Measurements from ENCODE around the gene MFN2. TPM values are rescaled to one million over a fixed set of nuclear protein-coding genes. Genes with fewer than 3 reads are reported as not detected.
A peak's percentile ranks its signal among the peaks of the same experiment; 100 is the strongest.
"Not testable (repeated sequence)": the region's sequence is repeated elsewhere in the genome, so short reads cannot be mapped to it uniquely, and the experiment has no call there.

The MFN2 gene
- 56.6 and 80.5 TPM in 2 replicates for total RNA-seq

GRCh38 chr1:11979851-11980675 lies at the start of gene MFN2:
TSS of gene MFN2 (plus strand) at chr1:11980444. CDS start at chr1:11989169, 8,725 bp downstream.
- peak; percentile 87 for DNase-seq (ENCODE audit: low read depth)

GRCh38 chr1:11930571-11931445 lies 49.4 kb upstream of the MFN2 start:
- no peak for DNase-seq (ENCODE audit: low read depth)

GRCh38 chr1:11931845-11932244 lies 48.4 kb upstream of the MFN2 start:
- DNase-seq (ENCODE audit: low read depth): no peak

DNA sequence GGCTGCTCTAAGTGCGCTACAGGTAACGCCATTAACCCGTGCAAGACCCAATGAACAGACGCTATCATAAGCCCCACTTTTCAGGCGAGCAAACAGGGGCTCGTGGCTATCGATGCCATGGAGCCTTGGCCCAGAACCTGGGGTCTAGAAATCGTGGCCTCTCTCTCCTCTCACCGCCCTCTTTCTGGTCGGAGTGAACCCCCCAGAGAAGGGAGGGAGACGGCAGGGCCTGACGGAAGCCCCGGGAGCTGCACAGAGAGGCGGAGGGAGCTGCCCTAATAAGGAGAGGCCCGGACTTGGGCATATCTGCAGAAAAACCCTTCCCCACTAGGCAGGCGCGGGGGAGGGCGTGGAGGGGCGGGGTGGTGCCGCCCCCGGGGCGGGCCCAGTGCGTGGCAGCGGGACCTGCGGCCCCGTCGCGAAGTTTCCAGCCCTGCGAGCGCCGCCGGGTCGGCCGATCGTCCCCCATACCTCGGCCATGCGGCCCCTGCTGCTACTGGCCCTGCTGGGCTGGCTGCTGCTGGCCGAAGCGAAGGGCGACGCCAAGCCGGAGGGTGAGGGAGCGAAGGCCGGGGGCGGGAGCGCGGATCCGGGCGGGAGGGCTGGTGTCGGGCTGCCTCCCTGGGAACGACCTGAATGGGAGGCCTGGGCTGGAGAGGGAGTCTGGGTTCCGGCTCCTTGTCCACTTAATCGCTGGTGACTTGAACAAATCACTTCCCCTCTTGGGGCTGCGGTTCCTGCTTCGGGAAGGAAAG lies 45.8 kb upstream of the MFN2 start, which contains the start of gene PLOD1:
TSS of gene PLOD1 (plus strand) at position 416 of the 755 bp plus-strand sequence. CDS start at position 479, 63 bp downstream.
- peak; percentile 67 for DNase-seq (ENCODE audit: low read depth)

DNA sequence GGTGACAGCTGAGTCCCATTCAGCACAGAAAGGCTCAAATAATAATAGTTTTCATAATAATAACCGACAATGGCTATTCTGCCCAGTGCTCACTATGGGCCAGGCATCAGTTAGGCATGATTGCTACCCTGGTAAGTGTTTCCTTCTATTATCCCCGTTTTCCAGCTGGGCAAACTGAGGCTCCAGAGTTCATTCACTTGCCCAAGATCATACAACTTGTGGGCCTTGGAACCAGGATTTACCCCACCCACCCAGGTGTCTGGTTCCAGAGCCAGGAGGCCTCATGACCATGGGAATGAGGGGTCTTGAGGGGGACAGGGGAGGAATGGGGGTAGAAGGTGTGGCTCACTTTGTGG lies 45.2 kb upstream of the MFN2 start:
- no peak for DNase-seq (ENCODE audit: low read depth)

GRCh38 chr1:11935733-11936132 lies 44.5 kb upstream of the MFN2 start:
- not testable (repeated sequence) for DNase-seq (ENCODE audit: low read depth)

DNA sequence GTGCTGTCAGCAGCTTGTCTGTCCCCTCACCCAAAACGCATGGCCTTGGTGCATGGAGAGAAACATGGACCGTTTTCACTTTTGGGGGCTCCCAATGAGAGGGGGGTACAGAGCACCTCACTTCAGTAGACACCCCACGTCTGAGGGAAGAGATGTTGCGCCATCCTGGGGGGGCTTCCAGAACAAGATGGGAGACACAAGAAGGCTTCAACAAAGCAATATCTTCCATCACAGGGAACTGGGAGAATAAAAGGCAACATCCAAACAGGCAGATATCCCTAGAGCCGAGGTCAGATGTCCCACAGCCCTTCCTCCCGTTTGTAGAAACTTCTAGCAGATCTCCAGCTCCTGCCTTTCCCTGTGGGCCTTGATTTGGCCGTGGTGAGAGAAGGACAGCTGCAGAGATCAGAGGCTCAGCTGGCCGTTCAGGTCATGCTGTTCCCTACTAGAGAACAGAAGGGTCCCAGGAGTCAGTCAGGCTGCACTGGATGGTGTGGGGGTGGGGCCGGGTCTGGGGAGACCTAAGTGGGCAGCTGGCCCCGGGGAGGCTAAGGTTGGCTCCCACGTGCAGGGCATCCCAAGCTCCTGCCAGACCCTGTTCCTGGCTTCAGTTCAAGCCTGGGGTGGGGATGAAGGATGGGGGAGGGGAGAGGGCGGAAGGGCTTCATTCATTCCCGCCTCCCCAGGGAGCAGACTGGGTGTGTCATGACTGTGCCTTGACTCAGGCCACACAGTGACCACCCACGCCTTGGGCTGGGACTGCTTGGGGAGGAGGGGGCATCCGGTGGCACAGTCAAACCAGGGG lies 41.3 kb upstream of the MFN2 start:
- DNase-seq (ENCODE audit: low read depth): no peak

DNA sequence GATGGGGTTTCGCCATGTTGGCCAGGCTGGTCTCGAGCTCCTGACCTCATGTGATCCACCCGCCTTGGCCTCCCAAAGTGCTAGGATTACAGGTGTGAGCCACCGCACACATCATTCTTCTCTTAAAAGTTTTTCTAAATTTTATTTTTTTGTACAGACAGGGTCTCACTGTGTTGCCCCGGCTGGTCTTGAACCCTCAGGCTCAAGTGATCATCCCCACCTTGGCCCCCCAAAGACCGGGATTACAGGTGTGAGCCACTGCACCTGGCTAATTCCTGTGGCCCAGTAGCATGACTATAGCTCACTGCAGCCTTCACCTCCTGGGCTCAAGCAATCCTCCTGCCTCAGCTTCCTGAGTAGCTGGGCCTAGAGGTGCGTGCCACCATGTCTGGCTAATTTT lies 40.5 kb upstream of the MFN2 start:
- not testable (repeated sequence) for DNase-seq (ENCODE audit: low read depth)

DNA sequence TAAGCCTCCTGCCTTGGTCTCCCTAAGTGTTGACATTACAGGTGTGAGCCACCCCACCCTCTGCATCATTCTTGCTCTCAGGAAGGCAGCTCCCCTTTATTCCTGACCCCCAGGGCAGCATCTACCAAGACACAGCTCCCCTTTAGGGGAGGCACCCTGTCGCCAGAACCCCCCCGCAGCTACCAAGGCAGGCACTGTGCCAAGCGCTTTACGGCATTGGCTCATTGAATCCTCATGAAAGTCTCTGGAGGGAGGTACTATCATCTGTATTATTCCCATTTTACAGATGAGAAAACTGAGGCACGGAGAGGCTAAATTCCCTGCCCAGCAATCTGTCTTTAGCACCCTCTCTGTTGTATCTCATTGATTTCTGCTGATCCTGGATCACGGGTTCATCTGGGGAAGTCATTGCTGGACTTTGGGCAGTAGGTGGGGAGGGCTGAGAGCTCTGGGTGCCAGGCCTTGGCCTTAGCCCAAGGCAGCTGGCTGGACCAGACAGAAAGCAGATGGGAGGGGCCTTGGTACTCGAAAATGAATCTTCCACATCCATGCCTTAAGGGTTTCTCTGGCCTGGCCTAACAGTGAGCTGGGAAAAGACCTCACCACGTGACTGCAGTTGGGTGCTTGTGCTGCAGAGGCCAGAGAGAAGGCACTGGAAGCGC lies 39.9 kb upstream of the MFN2 start:
- peak; percentile 28 for DNase-seq (ENCODE audit: low read depth)

DNA sequence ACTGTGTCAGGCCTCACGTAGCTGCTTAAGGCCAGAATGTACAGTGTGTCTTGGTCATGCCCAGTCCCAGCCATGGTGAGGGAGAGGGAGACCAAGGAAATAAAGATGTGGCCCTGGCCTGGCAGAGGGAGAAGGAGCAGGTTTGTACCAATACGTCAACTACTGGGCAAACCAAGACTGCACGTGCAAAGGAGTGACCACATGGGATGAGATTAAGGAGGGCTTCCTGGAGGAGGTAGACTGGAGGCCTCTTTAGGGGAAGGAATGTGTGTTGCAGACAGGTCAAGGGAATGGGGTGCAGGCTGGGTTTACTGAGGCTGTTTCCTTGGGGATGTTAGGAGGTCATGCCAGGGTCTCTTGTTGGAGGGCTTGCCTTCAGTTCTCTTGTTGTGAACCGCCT lies 38.0 kb upstream of the MFN2 start:
- no peak for DNase-seq (ENCODE audit: low read depth)

DNA sequence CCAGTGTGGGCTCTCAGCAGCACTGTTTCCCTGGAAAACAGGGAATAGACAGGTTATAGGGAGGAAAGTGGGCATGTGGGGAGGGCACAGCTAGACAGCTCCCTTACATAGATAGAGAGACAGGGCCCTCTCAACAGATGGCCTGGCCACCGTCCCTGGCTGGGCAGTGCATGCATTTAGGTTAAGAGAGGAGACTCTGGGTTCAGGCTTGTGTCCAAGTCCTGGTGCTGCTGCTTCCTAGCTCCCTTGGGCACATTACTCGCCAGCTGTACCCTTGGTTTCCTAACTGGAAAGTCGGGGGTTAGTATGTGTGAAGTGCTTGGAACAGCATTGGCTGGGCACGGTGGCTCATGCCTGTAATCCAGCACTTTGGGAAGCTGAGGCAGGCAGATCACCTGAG lies 36.6 kb upstream of the MFN2 start:
- no peak for DNase-seq (ENCODE audit: low read depth)

GRCh38 chr1:11944358-11944931 lies 35.8 kb upstream of the MFN2 start:
- no peak for DNase-seq (ENCODE audit: low read depth)

DNA sequence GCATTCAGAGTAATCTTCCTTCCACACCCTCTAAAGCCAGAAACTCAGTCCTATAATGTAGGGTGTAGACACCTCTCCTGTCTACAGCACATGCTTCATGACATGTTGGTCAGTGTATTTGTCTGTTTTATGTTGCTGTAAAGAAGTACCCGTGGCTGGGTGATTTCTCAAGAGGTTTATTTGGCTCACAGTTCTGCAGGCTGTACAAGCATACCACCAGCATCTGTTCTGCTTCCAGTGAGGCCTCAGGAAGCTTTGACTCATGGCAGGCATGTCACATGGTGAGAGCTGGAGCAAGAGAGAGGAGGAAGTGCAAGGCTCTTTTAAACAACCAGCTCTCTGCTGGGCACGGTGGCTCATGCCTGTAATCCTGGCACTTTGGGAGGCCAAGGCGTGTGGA lies 33.6 kb upstream of the MFN2 start:
- DNase-seq (ENCODE audit: low read depth): no peak

- no peak for DNase-seq (ENCODE audit: low read depth)
Observed at GRCh38 chr1:11948822-11949458, 31.3 kb upstream of the MFN2 start.

- no peak for DNase-seq (ENCODE audit: low read depth)
Observed at GRCh38 chr1:11951901-11952300, 28.3 kb upstream of the MFN2 start.

DNA sequence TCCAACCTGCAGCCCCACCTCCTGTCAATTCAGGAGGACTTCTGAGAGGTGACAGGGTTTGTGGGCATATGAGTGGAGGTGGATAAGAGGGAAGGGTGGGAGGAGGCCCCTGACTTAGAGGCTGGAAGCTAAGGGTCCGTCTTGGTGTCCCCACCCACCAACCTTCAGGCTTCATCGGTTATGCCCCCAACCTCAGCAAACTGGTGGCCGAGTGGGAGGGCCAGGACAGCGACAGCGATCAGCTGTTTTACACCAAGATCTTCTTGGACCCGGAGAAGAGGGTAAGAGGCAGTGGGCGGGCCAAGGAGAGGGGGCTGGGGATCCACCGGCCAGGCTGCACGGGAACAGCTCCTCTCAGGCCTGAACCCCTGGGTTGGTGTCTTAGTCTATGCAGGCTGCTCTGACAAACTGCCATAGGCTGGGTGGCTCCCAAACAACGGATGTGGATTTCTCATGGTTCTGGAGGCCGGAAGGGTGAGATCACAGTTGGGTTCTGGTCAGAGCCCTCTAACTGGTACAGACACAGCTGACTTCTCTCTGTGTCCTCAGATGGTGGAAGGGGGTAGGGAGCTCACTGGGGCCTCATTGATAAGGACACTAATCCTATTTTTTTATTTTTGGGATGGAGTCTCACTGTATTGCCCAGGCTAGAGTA lies 27.7 kb upstream of the MFN2 start:
- DNase-seq (ENCODE audit: low read depth): no peak

DNA sequence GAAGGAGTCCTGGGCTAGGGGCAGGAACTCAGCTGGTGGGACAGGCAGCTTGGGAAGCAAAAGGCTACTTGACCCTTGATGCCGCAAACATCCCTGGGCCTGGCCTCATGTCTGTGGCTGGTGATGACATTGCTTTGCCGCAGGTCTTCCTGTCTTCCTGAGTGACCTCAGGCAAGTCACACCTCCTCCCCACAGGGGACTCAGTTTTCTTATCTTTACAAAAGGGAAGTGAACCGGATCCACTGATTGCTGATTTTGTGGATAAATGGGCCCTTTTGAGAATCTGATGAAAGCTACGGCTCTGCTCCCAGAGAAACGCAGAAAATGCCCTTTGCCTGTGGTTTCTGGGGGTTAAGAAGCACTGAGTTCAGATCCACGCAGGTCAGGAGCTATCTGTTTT lies 25.0 kb upstream of the MFN2 start:
- no peak for DNase-seq (ENCODE audit: low read depth)

GRCh38 chr1:11957398-11957797 lies 22.8 kb upstream of the MFN2 start:
- no peak for DNase-seq (ENCODE audit: low read depth)

DNA sequence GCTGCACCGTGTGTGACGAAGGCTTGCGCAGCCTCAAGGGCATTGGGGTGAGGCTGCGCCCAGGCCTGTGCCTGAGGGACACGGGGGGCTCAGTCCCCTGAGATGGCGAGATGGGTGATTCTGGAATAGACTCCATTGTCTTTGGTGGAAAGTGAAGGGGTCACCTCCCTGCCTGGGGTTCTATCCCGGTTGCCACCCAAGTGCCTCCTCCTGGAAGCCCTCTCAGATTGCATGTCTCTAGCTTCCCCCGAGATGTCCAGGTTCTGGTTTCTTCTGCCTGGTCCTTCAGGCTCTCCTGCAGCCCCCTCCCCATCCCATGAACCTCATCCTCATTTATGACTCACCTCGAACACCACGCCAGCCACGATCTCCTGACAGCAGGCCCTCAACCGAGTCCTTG lies 22.3 kb upstream of the MFN2 start:
- DNase-seq (ENCODE audit: low read depth): no peak

Data from renal cortical epithelial cell (primary cell).